DOHH2 (cell line): ENCODE data around the gene NUP62.

Experiments
- H3F3A ChIP-seq: fragments of 200-600 bp; sonication (generic), shearing (Covaris generic); 2 replicates; pipeline ENCODE4 v1.6.0; 2016; ENCODE audit warnings: antibody characterized with exemption, mild to moderate bottlenecking; ENCODE audit not compliant: control insufficient read depth, insufficient read depth
- H3K27ac ChIP-seq: fragments of 200-600 bp; sonication (generic); 2 replicates; pipeline ENCODE4 v1.5.1; 2014; ENCODE audit warnings: low read depth, mild to moderate bottlenecking, low read length, moderate library complexity
- H3K27me3 ChIP-seq: fragments of 200-600 bp; sonication (generic); 2 replicates; pipeline ENCODE4 v1.6.1; 2014; ENCODE audit warnings: mild to moderate bottlenecking, low read length, mixed read lengths; ENCODE audit not compliant: control insufficient read depth
- H3K36me3 ChIP-seq: fragments of 200-600 bp; sonication (generic); 2 replicates; pipeline ENCODE4 v1.6.1; 2014; ENCODE audit warnings: mild to moderate bottlenecking, low read length, moderate library complexity, mixed read lengths; ENCODE audit not compliant: control insufficient read depth
- H3K4me1 ChIP-seq: fragments of 200-600 bp; sonication (generic); 2 replicates; pipeline ENCODE4 v1.6.1; 2014; ENCODE audit warnings: mild to moderate bottlenecking, low read length, mixed read lengths; ENCODE audit not compliant: control insufficient read depth
- H3K4me2 ChIP-seq: fragments of 200-600 bp; sonication (generic); 2 replicates; pipeline ENCODE4 v1.6.0; 2014; ENCODE audit warnings: mild to moderate bottlenecking, low read length, moderate library complexity
- H3K4me3 ChIP-seq: fragments of 200-600 bp; sonication (generic); 2 replicates; pipeline ENCODE4 v1.5.1; 2014; ENCODE audit warnings: mild to moderate bottlenecking, low read length, mixed read lengths
- H3K79me2 ChIP-seq: fragments of 200-600 bp; sonication (generic); 2 replicates; pipeline ENCODE4 v1.6.1; 2014; ENCODE audit warnings: mild to moderate bottlenecking, low read length, mixed read lengths; ENCODE audit not compliant: control insufficient read depth
- H3K9me2 ChIP-seq: fragments of 200-600 bp; sonication (generic); replicated peaks from 2 replicates; pipeline ENCODE4 v1.6.1; 2014; ENCODE audit warnings: mild to moderate bottlenecking, low read length, mixed read lengths; ENCODE audit not compliant: control insufficient read depth
- H3K9me3 ChIP-seq: fragments of 200-600 bp; sonication (generic); 2 replicates; pipeline ENCODE4 v1.6.1; 2014; ENCODE audit warnings: antibody characterized with exemption, low read length, mixed read lengths; ENCODE audit not compliant: control insufficient read depth, insufficient read depth
- H4K20me1 ChIP-seq: fragments of 200-600 bp; sonication (generic); 2 replicates; pipeline ENCODE4 v1.6.0; 2014; ENCODE audit warnings: low read depth, mild to moderate bottlenecking, antibody characterized with exemption, low read length, moderate library complexity; ENCODE audit not compliant: control insufficient read depth, insufficient read depth
- CTCF ChIP-seq: fragments of 200-600 bp; sonication (generic); IDR thresholded peaks from one replicate; pipeline ENCODE4 v1.5.1; 2014; ENCODE audit warnings: antibody characterized with exemption, mild to moderate bottlenecking, low read depth, low read length; ENCODE audit not compliant: poor library complexity, severe bottlenecking
- EZH2phosphoT487 ChIP-seq: fragments of 200-600 bp; sonication (generic); IDR thresholded peaks from 2 replicates; pipeline ENCODE4 v1.6.1; 2017; ENCODE audit warnings: borderline replicate concordance, mild to moderate bottlenecking, antibody characterized with exemption, low read length, moderate library complexity, mixed read lengths

Gene NUP62

GRCh38 chr19:49923055-49924003 lies 6.0 kb downstream of the NUP62 start:
- TF ChIP-seq EZH2phosphoT487 (no peak), CTCF (no peak)
- peaks cover 26% of the 10 kb centered on the region for H4K20me1 ChIP-seq
- H3K4me2 ChIP-seq, result peak overlapping the region; percentile 65

GRCh38 chr19:49921871-49922795 lies 7.2 kb downstream of the NUP62 start:
- peaks cover 23% of the 10 kb centered on the region; the same call in 1 of the 2 replicates for H4K20me1 ChIP-seq
- no peak overlapping the region for H3K4me2 ChIP-seq
- peaks cover 85% of the 10 kb centered on the region for H3K36me3 ChIP-seq
- H3F3A ChIP-seq, result no peaks in the 10 kb centered on the region
- no peaks in the 10 kb centered on the region for H3K9me3 ChIP-seq
- no peaks in the 10 kb centered on the region for H3K9me2 ChIP-seq
- H3K27ac ChIP-seq, result no peak overlapping the region
- no peak for TF ChIP-seq EZH2phosphoT487
- TF ChIP-seq CTCF, result no peak
- H3K4me3 ChIP-seq, result no peak overlapping the region
- peaks cover 99% of the 10 kb centered on the region for H3K79me2 ChIP-seq
- H3K27me3 ChIP-seq, result no peaks in the 10 kb centered on the region
- H3K4me1 ChIP-seq, result peaks cover 34% of the 10 kb centered on the region

More at GRCh38 chr19:49923055-49924003, 6.0 kb downstream of the NUP62 start:
- no peaks in the 10 kb centered on the region for H3K9me3 ChIP-seq
- no peaks in the 10 kb centered on the region for H3F3A ChIP-seq
- H3K36me3 ChIP-seq, result peaks cover 84% of the 10 kb centered on the region
- peak overlapping the region; percentile 51 for H3K27ac ChIP-seq
- H3K4me3 ChIP-seq, result peak overlapping the region; percentile 50; the same call in 1 of the 2 replicates
- H3K4me1 ChIP-seq, result peaks cover 43% of the 10 kb centered on the region
- no peaks in the 10 kb centered on the region for H3K27me3 ChIP-seq
- H3K79me2 ChIP-seq, result peaks cover 99% of the 10 kb centered on the region
- H3K9me2 ChIP-seq, result no peaks in the 10 kb centered on the region

- Histone ChIP-seq H3K36me3 (peaks cover 86% of the 10 kb centered on the region), H3K9me3 (no peaks in the 10 kb centered on the region), H3K9me2 (no peaks in the 10 kb centered on the region), H3F3A (no peaks in the 10 kb centered on the region), H3K4me2 (no peak overlapping the region), H4K20me1 (peaks cover 27% of the 10 kb centered on the region; the same call in 1 of the 2 replicates), H3K79me2 (peaks cover 98% of the 10 kb centered on the region), H3K27ac (no peak overlapping the region), H3K4me1 (peaks cover 24% of the 10 kb centered on the region), H3K4me3 (no peak overlapping the region), H3K27me3 (no peaks in the 10 kb centered on the region)
- TF ChIP-seq CTCF, result no peak
- TF ChIP-seq EZH2phosphoT487, result no peak
Observed at GRCh38 chr19:49920624-49921363, 8.5 kb downstream of the NUP62 start.
